HCT116 (cell line): ENCODE data around the gene KIRREL3. TPM values are rescaled to one million over a fixed set of nuclear protein-coding genes. Genes with fewer than 3 reads are reported as not detected.

Experiments used
- ATAC-seq: fragments of 200-7000 bp; cut with Tn5 transposase; 2 replicates; pipeline ENCODE4 v1.9.1; 2020; ENCODE audit warnings: mild to moderate bottlenecking, moderate library complexity
- BruUV-seq: library from RNA; stranded (reverse); fragments of 400-500 nt; replicated peaks from 2 replicates; lab custom pipeline; 2021; lab: Mats Ljungman, UMichigan
- CTCF ChIA-PET: fragments of 300-600 bp; sonication (Branson Sonifier 250); formaldehyde crosslinking; loops from one replicate; lab custom pipeline; 2021; ENCODE audit warnings: antibody characterized with exemption; lab: Charles Lee
- POLR2A ChIA-PET: fragments of 300-600, 350-600 bp; sonication (Branson Sonifier 250); formaldehyde crosslinking; loops from one replicate; lab custom pipeline; 2021; ENCODE audit warnings: antibody characterized with exemption; lab: Charles Lee
- RAD21 ChIA-PET, 2 experiments: fragments of 300-600 bp; sonication (Branson Sonifier 250); formaldehyde crosslinking; loops; one replicate each; lab custom pipeline; 2023; ENCODE audit warnings: low total read pairs in 2 of 2; ENCODE audit not compliant: uncharacterized antibody in 2 of 2, unreplicated experiment in 2 of 2, low non-redundant PET in 1 of 2; lab: Charles Lee
- DNase-seq: peaks from one replicate; pipeline ENCODE4 v3.0.0-alpha.2; 2010; ENCODE audit warnings: low read depth, low spot score
- H2AFZ ChIP-seq: fragments of 200-600 bp; shearing (Covaris generic), sonication (generic); 2 replicates; pipeline ENCODE4 v1.6.1; 2017; ENCODE audit warnings: low read depth, mixed run types, mixed read lengths, antibody characterized with exemption, low read length; ENCODE audit not compliant: poor library complexity, severe bottlenecking
- H3K27ac ChIP-seq: 2 replicates; pipeline ENCODE4 v1.5.1; 2012; ENCODE audit warnings: low read depth, low read length
- H3K27me3 ChIP-seq: fragments of 200-600 bp; sonication (generic); 2 replicates; pipeline ENCODE4 v1.6.1; 2016; ENCODE audit warnings: mixed run types, low read length, mixed read lengths; ENCODE audit not compliant: insufficient read depth
- H3K36me3 ChIP-seq, 2 experiments: fragments of 200-500 bp in 1 of 2; fragments of 200-600 bp in 1 of 2; sonication (Bioruptor generic) in 1 of 2; sonication (generic) in 1 of 2; 2 replicates each; pipeline versions ENCODE4 v1.5.1 to v1.6.1; 2014 to 2016; ENCODE audit warnings: low read length in 2 of 2, inconsistent platforms in 1 of 2, mixed read lengths in 1 of 2, mixed run types in 1 of 2; ENCODE audit not compliant: insufficient read depth in 2 of 2, control insufficient read depth in 1 of 2
- H3K4me1 ChIP-seq, 2 experiments: fragments of 200-600 bp in 1 of 2; sonication (generic) in 1 of 2; 2 replicates each; pipeline versions ENCODE4 v1.5.1 to v1.6.1; 2012 to 2017; ENCODE audit warnings: low read length in 2 of 2, inconsistent platforms in 1 of 2, mild to moderate bottlenecking in 1 of 2, mixed read lengths in 1 of 2, mixed run types in 1 of 2, moderate library complexity in 1 of 2; ENCODE audit not compliant: insufficient read depth in 2 of 2, control insufficient read depth in 1 of 2
- H3K4me2 ChIP-seq: fragments of 200-600 bp; sonication (generic); 2 replicates; pipeline ENCODE4 v1.6.1; 2017; ENCODE audit warnings: mixed run types, low read length, mixed read lengths
- H3K4me3 ChIP-seq, 2 experiments: fragments of 200-600 bp in 1 of 2; sonication (generic) in 1 of 2; replicated peaks in 1 of 2; 2 replicates each; pipeline ENCODE4 v1.5.1; 2011 to 2016; ENCODE audit warnings: low read length in 2 of 2, control low read depth in 1 of 2, low read depth in 1 of 2, mild to moderate bottlenecking in 1 of 2, mixed read lengths in 1 of 2, mixed run types in 1 of 2
- H3K79me2 ChIP-seq: fragments of 200-600 bp; sonication (generic); 2 replicates; pipeline ENCODE4 v1.6.1; 2017; ENCODE audit warnings: mild to moderate bottlenecking, mixed run types, low read length, moderate library complexity, mixed read lengths; ENCODE audit not compliant: insufficient read depth
- H3K9ac ChIP-seq: fragments of 200-600 bp; sonication (generic); 2 replicates; pipeline ENCODE4 v1.6.1; 2016; ENCODE audit warnings: low read length, mixed read lengths
- H3K9me2 ChIP-seq: fragments of 200-600 bp; sonication (generic), shearing (Covaris generic); 2 replicates; pipeline ENCODE4 v1.6.1; 2017; ENCODE audit warnings: mixed run types, mild to moderate bottlenecking, moderate library complexity; ENCODE audit not compliant: insufficient read depth
- H3K9me3 ChIP-seq, 2 experiments: fragments of 200-500 bp in 1 of 2; fragments of 200-600 bp in 1 of 2; sonication (Bioruptor generic) in 1 of 2; sonication (generic) in 1 of 2; 2 replicates each; pipeline ENCODE4 v1.6.1; 2014 to 2017; ENCODE audit warnings: low read length in 2 of 2, mixed read lengths in 2 of 2, inconsistent platforms in 1 of 2, low read depth in 1 of 2, mild to moderate bottlenecking in 1 of 2, mixed run types in 1 of 2, moderate library complexity in 1 of 2; ENCODE audit not compliant: control insufficient read depth in 1 of 2, insufficient read depth in 1 of 2
- H4K20me1 ChIP-seq: fragments of 200-600 bp; sonication (generic), shearing (Covaris generic); 2 replicates; pipeline ENCODE4 v1.6.1; 2017; ENCODE audit warnings: mixed run types, mild to moderate bottlenecking, moderate library complexity; ENCODE audit not compliant: insufficient read depth
- ATF3 ChIP-seq: IDR thresholded peaks from 2 replicates; pipeline ENCODE4 v1.6.1; 2012
- CBX3 ChIP-seq: IDR thresholded peaks from 2 replicates; pipeline ENCODE4 v1.6.1; 2012; ENCODE audit warnings: low read depth
- CEBPB ChIP-seq: IDR thresholded peaks from 2 replicates; pipeline ENCODE4 v1.6.1; 2012; ENCODE audit warnings: low read depth
- EGR1 ChIP-seq: IDR thresholded peaks from 2 replicates; pipeline ENCODE4 v1.6.1; 2012; ENCODE audit warnings: low read depth
- EZH2 ChIP-seq: fragments of 200-600 bp; sonication (generic); IDR thresholded peaks from 2 replicates; pipeline ENCODE4 v1.6.1; 2017; ENCODE audit warnings: antibody characterized with exemption, mixed run types
- FOSL1 ChIP-seq: IDR thresholded peaks from 2 replicates; pipeline ENCODE4 v1.6.1; 2012; ENCODE audit warnings: low read depth
- JUND ChIP-seq: IDR thresholded peaks from 2 replicates; pipeline ENCODE4 v1.6.1; 2012
- MAX ChIP-seq: IDR thresholded peaks from 2 replicates; pipeline ENCODE4 v1.6.1; 2012
- POLR2A ChIP-seq: IDR thresholded peaks from 2 replicates; pipeline ENCODE4 v1.7.0; 2011; ENCODE audit warnings: borderline replicate concordance; ENCODE audit not compliant: insufficient read depth, insufficient read length; ENCODE audit errors: extremely low read depth
- POLR2AphosphoS5 ChIP-seq: IDR thresholded peaks from 2 replicates; pipeline ENCODE4 v1.6.1; 2011; ENCODE audit warnings: mild to moderate bottlenecking, low read depth, low read length, moderate library complexity
- RAD21 ChIP-seq: IDR thresholded peaks from 2 replicates; pipeline ENCODE4 v1.6.1; 2012; ENCODE audit warnings: low read depth, mild to moderate bottlenecking
- SIN3A ChIP-seq: IDR thresholded peaks from 2 replicates; pipeline ENCODE4 v1.6.1; 2012; ENCODE audit warnings: low read depth
- SP1 ChIP-seq: IDR thresholded peaks from 2 replicates; pipeline ENCODE4 v1.6.1; 2012; ENCODE audit warnings: low read depth
- TCF7L2 ChIP-seq: IDR thresholded peaks from 2 replicates; pipeline ENCODE4 v1.7.0; 2011; ENCODE audit warnings: borderline replicate concordance, inconsistent platforms; ENCODE audit not compliant: insufficient read depth, insufficient read length; ENCODE audit errors: extremely low read depth
- YY1 ChIP-seq: IDR thresholded peaks from 2 replicates; pipeline ENCODE4 v1.6.1; 2011; ENCODE audit warnings: low read length, low read depth, moderate library complexity, mild to moderate bottlenecking; ENCODE audit not compliant: insufficient replicate concordance; ENCODE audit errors: extremely low read depth
- ZFX ChIP-seq: fragments of 450-650 bp; IDR thresholded peaks from 2 replicates; pipeline ENCODE4 v1.6.1; 2017
- ZNF274 ChIP-seq: fragments of 200-500 bp; sonication (Bioruptor generic); IDR thresholded peaks from 2 replicates; pipeline ENCODE4 v1.6.1; 2014; ENCODE audit warnings: mild to moderate bottlenecking, low read depth, low read length, inconsistent platforms
- intact Hi-C: fragments of 100-400 bp; cut with micrococcal nuclease; formaldehyde crosslinking; loops from 2 replicates; pipeline ENCODE4 v1.10.0; 2022
- total RNA-seq: library from RNA; stranded (reverse); gene quantifications from one replicate; pipeline ENCODE4 v1.2.1, GENCODE V29; 2021; ENCODE audit not compliant: unreplicated experiment
- TF ChIP-seq, protein P1 (sequence below): IDR thresholded peaks from 2 replicates; pipeline ENCODE4 v1.6.1; 2012; ENCODE audit warnings: low read depth
- TF ChIP-seq, protein P2 (sequence below): IDR thresholded peaks from 2 replicates; pipeline ENCODE4 v1.6.1; 2011; ENCODE audit warnings: mild to moderate bottlenecking, low read length, moderate library complexity; ENCODE audit not compliant: insufficient replicate concordance; ENCODE audit errors: extremely low read depth
- TF ChIP-seq, protein P3 (sequence below), 3 experiments: fragments of 200-600 bp in 1 of 3; sonication (generic) in 1 of 3; IDR thresholded peaks in 2 of 3; conservative IDR thresholded peaks in 1 of 3; 2 replicates each; pipeline ENCODE4 v1.5.1; 2012 to 2017; ENCODE audit warnings: low read depth in 2 of 3, low read length in 2 of 3, antibody characterized with exemption in 1 of 3, borderline replicate concordance in 1 of 3, control low read depth in 1 of 3, mild to moderate bottlenecking in 1 of 3, mixed read lengths in 1 of 3, mixed run types in 1 of 3, moderate library complexity in 1 of 3; ENCODE audit not compliant: insufficient read depth in 1 of 3

Gene KIRREL3
- total RNA-seq, 1 experiment from 2014 or later: not detected

DNA sequence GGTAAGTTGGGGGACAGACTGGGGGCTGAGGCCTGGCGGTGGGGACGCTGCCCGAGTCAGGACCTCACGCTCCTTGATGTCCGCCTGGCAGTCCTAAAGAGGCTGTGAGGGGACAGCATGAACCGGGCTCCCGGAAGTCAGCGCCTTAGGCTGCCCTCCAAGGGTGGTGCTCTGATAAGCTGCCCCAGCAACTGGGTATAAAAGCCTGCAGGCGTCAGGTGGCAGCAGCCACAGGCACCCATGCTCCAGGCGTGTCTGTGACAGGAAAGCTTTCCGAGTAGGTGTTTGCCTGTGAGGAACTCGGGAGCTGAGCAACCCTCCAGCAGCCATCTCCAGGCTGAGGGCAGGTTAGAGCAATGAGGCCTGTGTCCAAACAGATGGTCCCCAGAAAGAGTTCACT, 592.1 kb downstream of the KIRREL3 start:
- H3K4me3 ChIP-seq: no peak overlapping the region
- no peak for DNase-seq
- ChIA-PET CTCF (no interaction called here), POLR2A (no interaction called here), RAD21 (no interaction called here)
- no peaks in the 10 kb centered on the region for H4K20me1 ChIP-seq
- H3K9me2 ChIP-seq: no peaks in the 10 kb centered on the region
- no peak overlapping the region for H3K9ac ChIP-seq
- ATAC-seq: no peak
- H3K4me1 ChIP-seq: peaks cover 25 to 30% of the 10 kb centered on the region in 2 experiments
- no peak overlapping the region for H2AFZ ChIP-seq
- intact Hi-C loops: no loop called here
- no peaks in the 10 kb centered on the region for H3K79me2 ChIP-seq
- H3K4me2 ChIP-seq: no peak overlapping the region
- no peak overlapping the region for H3K27ac ChIP-seq
- BruUV-seq: no TSS peak
- no peaks in the 10 kb centered on the region for H3K27me3 ChIP-seq
- TF ChIP-seq YY1: no peak
- TF ChIP-seq POLR2AphosphoS5: no peak
- TF ChIP-seq, protein P1, sequence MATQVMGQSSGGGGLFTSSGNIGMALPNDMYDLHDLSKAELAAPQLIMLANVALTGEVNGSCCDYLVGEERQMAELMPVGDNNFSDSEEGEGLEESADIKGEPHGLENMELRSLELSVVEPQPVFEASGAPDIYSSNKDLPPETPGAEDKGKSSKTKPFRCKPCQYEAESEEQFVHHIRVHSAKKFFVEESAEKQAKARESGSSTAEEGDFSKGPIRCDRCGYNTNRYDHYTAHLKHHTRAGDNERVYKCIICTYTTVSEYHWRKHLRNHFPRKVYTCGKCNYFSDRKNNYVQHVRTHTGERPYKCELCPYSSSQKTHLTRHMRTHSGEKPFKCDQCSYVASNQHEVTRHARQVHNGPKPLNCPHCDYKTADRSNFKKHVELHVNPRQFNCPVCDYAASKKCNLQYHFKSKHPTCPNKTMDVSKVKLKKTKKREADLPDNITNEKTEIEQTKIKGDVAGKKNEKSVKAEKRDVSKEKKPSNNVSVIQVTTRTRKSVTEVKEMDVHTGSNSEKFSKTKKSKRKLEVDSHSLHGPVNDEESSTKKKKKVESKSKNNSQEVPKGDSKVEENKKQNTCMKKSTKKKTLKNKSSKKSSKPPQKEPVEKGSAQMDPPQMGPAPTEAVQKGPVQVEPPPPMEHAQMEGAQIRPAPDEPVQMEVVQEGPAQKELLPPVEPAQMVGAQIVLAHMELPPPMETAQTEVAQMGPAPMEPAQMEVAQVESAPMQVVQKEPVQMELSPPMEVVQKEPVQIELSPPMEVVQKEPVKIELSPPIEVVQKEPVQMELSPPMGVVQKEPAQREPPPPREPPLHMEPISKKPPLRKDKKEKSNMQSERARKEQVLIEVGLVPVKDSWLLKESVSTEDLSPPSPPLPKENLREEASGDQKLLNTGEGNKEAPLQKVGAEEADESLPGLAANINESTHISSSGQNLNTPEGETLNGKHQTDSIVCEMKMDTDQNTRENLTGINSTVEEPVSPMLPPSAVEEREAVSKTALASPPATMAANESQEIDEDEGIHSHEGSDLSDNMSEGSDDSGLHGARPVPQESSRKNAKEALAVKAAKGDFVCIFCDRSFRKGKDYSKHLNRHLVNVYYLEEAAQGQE: no peak
- TF ChIP-seq, protein P2, sequence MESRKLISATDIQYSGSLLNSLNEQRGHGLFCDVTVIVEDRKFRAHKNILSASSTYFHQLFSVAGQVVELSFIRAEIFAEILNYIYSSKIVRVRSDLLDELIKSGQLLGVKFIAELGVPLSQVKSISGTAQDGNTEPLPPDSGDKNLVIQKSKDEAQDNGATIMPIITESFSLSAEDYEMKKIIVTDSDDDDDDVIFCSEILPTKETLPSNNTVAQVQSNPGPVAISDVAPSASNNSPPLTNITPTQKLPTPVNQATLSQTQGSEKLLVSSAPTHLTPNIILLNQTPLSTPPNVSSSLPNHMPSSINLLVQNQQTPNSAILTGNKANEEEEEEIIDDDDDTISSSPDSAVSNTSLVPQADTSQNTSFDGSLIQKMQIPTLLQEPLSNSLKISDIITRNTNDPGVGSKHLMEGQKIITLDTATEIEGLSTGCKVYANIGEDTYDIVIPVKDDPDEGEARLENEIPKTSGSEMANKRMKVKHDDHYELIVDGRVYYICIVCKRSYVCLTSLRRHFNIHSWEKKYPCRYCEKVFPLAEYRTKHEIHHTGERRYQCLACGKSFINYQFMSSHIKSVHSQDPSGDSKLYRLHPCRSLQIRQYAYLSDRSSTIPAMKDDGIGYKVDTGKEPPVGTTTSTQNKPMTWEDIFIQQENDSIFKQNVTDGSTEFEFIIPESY: no peak
- TF ChIP-seq TCF7L2: no peak
- no peak for TF ChIP-seq FOSL1
- no peak for TF ChIP-seq ZFX
- TF ChIP-seq ZNF274: no peak
- TF ChIP-seq POLR2A: no peak
- no peak for TF ChIP-seq CEBPB
- no peak for TF ChIP-seq EGR1
- no peak for TF ChIP-seq CBX3
- no peak for TF ChIP-seq RAD21
- TF ChIP-seq EZH2: no peak
- TF ChIP-seq SIN3A: no peak
- TF ChIP-seq MAX: no peak
- TF ChIP-seq, protein P3, sequence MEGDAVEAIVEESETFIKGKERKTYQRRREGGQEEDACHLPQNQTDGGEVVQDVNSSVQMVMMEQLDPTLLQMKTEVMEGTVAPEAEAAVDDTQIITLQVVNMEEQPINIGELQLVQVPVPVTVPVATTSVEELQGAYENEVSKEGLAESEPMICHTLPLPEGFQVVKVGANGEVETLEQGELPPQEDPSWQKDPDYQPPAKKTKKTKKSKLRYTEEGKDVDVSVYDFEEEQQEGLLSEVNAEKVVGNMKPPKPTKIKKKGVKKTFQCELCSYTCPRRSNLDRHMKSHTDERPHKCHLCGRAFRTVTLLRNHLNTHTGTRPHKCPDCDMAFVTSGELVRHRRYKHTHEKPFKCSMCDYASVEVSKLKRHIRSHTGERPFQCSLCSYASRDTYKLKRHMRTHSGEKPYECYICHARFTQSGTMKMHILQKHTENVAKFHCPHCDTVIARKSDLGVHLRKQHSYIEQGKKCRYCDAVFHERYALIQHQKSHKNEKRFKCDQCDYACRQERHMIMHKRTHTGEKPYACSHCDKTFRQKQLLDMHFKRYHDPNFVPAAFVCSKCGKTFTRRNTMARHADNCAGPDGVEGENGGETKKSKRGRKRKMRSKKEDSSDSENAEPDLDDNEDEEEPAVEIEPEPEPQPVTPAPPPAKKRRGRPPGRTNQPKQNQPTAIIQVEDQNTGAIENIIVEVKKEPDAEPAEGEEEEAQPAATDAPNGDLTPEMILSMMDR (IDR thresholded peaks at IDR 0.05 in 2 of 3, conservative IDR thresholded peaks at IDR 0.05 in 1 of 3; ENCODE audit: borderline replicate concordance in 1 of 3, insufficient read depth in 1 of 3, low read depth in 2 of 3, low read length in 2 of 3): no peak
- no peak for TF ChIP-seq ATF3
- no peak for TF ChIP-seq JUND
- TF ChIP-seq SP1: no peak
- H3K36me3 ChIP-seq: no peaks in the 10 kb centered on the region; a peak in 1 of 4 replicates
- no peaks in the 10 kb centered on the region for H3K9me3 ChIP-seq
